Hypothalamus (tissue), 51 donors: ENCODE results near the gene ANKS1B.
"Not testable (repeated sequence)": the region's sequence is repeated elsewhere in the genome, so short reads cannot be mapped to it uniquely, and the experiment has no call there.

Source experiments
- DNase-seq, 51 donors: peaks; one replicate each; lab custom pipeline; 2025; lab: John Stamatoyannopoulos, UW

The ANKS1B gene

DNA sequence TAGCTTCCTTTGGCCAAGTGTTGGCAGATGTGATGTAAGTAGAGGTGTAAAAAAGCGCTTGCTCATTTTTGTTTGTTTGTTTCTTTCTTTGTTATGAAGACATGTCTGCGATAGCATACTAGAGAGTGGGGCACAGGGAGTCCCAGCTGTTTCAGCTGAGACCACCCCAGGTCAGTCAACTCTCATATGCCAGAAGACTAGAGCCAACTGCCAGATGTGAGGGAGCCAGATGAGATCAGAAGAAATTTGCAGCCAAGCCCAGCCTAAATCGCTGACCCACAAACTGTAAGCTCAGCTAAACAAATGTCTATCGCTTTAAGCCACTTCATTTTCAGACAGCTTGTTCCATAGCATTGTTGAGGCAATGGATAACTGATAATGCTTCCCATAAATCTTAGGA, 942.5 kb downstream of the ANKS1B start:
- no peak for DNase-seq

DNA sequence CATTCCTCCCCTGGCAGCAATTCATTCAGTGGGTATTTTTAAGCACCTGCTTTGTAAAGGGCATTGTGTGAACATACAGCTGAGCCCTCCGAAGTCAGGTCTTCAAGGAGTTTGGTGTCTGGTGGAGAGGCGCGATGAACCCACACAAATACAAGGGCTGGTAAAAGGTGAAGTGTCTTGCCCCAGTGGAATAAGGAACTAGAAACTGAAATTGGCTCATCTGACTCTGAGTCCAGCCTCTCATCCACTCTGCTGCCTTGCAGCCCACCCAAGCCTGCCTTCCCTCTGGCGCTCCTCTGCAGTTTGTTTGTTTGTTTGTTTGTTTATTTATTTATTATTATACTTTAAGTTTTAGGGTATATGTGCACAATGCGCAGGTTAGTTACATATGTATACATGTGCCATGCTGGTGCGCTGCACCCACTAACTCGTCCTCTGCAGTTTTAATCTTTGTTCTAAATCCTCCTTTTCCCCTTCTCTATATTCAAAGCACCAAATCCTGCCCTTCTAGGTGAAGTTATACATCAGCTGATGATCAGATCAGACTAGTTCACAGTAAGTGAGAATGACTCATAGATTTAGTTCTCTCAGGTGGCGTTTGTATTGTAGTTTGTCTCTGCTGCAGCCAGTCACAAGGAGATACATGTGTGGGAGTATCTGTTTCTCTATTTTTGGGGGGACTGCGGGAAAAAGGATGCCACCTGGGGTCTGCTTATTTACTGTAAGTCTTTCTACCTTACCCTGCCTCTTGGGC, 945.2 kb downstream of the ANKS1B start:
- DNase-seq = no peak

DNA sequence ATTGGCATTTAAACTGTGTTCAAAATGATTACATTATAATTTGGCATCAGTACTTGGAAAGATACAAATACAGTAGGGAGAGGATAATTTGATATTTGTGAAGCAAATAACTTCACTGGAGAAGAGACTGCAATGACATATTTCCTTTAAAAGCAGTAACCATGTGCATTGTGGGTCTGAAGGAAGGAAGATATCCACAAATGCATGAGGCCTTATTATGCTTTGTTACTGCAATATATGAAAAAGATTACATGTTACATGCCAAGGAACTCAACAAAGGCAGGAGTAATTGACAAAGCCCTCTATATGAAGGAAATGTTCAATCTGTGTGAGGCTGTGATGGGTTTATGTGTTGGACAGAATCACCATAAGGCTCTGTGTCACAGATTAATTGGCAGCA, 948.2 kb downstream of the ANKS1B start:
- no peak for DNase-seq

- no peak for DNase-seq
Measured at GRCh38 chr12:99035803-99036202, 948.9 kb downstream of the ANKS1B start.

DNA sequence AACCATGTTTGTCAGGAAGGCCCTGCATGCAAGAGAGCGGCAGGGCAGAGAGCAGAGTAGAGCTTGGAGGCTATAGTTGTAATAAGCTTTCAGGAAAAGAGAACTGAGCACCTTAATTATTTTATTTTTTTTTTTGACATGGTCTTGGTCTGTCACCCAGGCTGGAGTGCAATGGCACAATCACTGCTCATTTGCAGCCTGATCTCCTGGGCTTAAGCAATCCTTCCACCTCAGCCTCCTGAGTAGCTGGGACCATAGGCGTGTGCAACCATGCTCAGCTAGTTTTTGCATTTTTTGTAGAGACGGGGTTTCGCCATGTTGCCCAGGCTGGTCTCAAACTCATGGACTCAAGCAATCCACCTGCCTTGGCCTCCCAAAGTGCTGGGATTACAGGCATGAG, 950.5 kb downstream of the ANKS1B start:
- DNase-seq = not testable (repeated sequence)

DNA sequence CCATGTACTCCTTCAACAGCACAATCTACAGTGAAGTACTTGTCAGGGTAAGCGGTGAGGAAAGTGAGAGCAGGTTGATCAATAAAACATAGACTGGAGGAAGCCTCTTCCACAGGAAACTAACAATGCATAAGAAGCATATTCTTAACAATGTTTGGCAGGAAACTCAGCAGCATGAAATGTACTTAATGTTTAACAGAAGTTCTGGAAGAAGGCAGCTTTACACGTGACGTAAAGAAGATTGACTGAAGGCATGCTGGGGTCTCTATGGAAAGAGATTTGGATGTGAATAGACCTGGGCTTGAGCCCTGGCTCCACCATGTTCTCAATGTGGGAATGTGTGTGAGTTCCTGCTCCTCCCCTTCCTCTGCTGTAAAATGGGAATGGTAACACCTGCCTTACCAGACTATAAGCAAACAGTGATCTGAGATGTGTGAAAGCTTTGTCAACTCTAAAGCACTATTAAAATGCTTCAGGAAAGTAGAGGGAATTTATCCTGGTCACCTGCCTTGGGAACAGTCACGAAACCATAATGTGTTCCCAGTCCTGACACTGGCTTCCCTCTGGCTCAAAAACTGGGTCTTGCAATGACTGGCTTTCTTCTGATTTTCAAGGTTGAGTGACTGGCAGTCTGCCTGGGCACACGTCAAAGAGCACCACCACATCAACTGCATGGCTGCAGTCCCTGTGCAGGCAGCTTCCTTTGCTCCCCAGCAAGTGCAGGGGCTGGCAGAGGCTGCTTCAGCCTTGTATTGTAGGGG, 955.0 kb downstream of the ANKS1B start:
- DNase-seq = no peak

DNA sequence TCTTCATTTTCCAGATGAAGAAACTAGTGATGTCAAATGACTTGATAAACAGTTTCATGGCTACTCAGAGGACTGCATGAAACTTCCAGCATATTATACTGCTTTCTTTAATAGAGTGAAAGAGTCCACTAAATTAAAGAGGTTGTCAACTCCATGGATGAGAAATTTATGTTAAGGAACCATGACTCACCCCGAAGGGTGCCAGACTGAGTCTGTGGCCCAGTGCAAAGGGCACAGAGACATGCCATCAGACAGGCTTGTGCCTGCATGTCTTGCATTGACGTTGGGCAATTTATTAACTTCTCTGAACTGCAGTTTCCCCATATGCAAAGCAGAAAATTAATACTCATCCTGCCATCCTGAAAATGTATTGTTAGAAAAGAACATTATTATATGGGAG, 957.3 kb downstream of the ANKS1B start:
- no peak for DNase-seq

GRCh38 chr12:99027055-99027393, 957.7 kb downstream of the ANKS1B start:
- no peak for DNase-seq

- DNase-seq = no peak
Measured at GRCh38 chr12:99026332-99027054, 958.2 kb downstream of the ANKS1B start.

- DNase-seq = no peak
Measured at GRCh38 chr12:99024870-99025269, 959.9 kb downstream of the ANKS1B start.

DNA sequence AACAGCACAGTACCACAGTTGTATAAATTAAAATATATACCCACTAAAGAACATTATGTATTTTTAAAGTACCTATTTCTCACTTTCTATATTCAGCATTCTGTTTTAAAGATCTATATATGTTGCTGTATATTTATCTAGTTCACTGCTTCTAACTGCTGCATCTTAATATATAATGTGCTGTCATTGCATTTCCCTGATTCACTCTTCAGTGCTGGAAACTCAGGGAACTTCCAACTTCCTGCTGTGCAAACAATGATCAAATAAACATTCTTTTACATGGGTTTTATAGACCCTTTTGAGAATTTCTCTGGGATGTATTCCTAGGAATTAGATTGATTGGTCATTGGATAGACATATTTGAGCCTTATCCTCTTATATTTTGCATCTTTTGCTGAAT, 960.5 kb downstream of the ANKS1B start:
- no peak for DNase-seq

DNA sequence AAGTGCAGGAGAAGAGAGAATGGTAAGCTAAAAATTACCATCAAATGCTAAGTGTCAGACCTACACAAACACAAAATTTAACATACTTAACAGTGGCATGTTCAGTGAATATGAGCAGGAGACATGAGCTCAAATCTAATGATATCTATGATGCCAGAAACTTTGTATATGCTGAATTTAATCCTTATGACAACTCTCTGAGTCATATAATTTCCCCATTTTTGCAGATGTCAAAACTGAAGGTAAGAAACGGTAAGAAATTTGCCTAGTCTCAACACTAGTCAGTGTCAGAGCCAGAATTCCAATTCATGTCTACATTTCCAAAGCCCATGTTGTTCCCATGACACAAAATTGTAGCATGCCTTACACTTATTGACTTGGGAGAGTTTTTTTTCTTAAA, 963.9 kb downstream of the ANKS1B start:
- DNase-seq = no peak

GRCh38 chr12:99019798-99020197, 964.9 kb downstream of the ANKS1B start:
- DNase-seq = no peak

DNA sequence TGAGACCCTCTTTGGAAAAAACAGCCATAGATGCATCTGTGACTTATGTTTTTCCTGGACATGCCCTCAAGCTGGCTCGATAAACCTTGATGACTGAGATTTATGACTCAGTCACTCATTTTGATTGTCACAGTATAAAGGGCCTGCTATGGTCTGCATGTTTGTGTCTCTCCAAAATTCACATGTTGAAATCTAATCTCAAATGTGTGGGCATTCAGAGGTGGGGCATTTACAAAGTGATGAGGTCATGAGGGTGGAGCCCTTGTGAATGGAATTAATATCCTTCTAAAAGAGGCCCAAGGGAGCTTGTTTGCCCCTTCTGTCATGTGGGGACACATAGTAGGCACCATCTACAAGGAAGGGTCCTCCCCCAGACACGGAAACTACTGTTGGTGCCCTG, 966.8 kb downstream of the ANKS1B start:
- no peak for DNase-seq

DNA sequence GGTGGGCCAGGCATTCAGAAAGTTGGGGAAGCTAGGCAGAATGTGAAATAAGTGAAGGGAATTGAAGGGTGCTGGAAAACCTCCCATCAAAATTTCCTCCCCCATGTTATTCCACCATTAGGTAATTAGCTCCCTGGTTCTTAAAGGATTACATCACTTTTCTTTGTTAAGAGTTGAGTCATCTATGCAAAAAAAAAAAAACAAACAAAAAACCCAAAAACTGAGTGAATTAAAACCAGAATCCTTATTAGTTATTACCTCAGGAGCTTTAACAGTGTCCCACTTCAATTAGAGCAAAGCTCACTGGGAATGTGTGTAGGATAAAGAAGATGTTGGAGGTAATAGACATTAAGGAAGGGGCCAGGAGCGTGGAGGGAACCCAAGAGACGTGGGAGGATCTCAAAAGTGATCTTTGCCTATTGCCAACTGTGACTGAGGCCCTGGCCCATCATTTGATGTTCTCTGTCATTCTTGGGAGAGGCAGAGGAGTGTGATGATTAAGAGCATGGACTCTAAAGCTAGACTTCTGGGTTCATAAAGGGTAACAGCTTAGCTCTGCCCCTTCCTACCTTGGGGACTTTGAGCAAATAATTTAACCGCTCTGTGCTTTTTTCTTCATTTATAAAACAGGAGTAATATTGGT, 975.0 kb downstream of the ANKS1B start:
- DNase-seq = peak in 1 of 51 donors; percentile 12

DNA sequence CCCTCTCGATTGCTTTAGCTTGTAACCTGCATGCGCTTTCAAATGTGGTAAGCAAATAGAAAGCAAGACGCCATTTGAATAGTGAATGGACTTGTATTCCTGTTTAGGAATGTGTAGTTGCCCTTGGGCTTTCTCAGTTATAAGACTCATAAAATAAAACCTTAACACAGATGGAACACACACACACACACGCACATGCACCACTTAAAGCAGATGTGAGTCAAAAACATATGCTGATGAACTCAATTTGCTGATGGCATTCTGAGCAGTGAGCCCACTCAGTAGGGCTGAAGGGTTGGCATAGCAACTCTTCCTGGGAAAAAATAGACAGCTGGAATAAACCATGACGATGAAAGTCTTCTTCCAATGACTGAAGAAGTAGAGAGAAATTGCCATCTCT, 979.1 kb downstream of the ANKS1B start:
- DNase-seq = peak in 1 of 51 donors; percentile 55

GRCh38 chr12:99004799-99005466, 979.8 kb downstream of the ANKS1B start:
- DNase-seq = peak in 2 of 51 donors; percentile 4 to 44

DNA sequence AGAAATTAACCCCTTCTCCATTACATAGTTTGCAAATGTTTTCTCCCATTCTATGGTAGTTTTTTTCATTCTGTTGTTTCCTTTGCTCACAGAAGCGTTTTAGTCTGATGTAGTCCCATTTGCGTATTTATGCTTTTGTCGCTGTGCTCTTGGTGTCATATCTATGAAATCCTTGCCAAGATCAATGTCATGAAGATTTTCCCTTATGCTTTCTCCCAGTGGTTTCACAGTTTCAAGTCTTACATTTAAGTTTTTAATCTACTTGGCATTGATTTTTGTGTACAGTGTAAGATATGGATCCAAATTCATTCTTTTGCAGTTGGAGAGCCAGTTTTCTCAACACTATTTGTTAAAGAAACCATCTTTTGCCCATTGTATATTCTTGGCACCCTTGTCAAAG, 982.0 kb downstream of the ANKS1B start:
- no peak for DNase-seq

GRCh38 chr12:99002156-99002555, 982.6 kb downstream of the ANKS1B start:
- DNase-seq = no peak

- DNase-seq = no peak
Measured at GRCh38 chr12:98999559-98999958, 985.2 kb downstream of the ANKS1B start.
